ENCODE results near the gene RASAL3.
A peak's percentile ranks its signal among the peaks of the same experiment; 100 is the strongest.

DNA sequence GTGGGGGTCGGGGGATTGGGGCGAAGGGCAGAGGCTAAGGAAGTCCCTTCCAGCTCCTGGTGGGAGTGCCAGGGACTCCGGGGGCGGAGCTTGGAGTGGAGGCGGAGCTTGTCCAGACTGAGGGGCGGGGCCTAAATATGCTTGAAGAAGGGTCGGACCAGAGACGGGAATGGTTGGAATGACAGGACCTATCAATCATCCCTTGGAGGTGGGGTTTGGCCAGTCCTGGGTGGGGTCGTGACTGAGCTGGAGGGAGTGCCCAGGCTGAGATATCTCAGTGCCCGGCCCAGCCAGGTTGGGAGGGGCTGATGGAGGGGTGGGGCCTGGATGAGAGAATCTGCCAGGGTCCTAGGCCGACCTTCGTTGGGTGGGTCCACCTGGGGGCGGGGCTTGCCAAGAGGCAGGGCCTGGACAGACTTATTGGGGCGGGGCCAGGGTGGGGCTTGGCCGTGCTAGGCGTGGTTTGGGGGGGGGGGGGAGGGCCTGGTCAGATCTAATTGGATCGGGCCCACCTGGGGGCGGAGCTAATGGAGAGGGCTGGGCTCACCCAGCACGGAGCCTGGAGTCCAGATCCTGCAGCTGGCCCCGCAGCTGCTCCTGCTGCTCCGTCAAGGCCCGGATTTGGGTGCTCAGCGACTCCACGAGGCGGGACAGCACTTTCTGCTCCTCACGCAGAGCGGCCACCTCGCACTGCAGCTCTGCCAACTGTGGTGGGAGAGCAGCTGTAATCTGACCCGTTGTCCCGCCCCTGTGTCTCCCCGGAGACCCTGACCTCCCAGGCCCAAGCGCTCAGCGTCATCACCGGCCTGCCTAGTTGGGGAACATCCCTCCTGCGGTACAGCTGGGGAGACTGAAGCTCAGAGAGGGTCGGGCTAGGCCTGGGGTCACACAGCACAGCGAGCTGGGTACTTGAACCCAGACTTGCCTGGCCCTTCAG is 12.0 kb downstream of the RASAL3 start:
- TF ChIP-seq, protein P1, sequence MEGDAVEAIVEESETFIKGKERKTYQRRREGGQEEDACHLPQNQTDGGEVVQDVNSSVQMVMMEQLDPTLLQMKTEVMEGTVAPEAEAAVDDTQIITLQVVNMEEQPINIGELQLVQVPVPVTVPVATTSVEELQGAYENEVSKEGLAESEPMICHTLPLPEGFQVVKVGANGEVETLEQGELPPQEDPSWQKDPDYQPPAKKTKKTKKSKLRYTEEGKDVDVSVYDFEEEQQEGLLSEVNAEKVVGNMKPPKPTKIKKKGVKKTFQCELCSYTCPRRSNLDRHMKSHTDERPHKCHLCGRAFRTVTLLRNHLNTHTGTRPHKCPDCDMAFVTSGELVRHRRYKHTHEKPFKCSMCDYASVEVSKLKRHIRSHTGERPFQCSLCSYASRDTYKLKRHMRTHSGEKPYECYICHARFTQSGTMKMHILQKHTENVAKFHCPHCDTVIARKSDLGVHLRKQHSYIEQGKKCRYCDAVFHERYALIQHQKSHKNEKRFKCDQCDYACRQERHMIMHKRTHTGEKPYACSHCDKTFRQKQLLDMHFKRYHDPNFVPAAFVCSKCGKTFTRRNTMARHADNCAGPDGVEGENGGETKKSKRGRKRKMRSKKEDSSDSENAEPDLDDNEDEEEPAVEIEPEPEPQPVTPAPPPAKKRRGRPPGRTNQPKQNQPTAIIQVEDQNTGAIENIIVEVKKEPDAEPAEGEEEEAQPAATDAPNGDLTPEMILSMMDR (IDR thresholded peaks at IDR 0.05; ENCODE audit: low read depth, low read length, missing input control): no peak
- TF ChIP-seq RAD21 (IDR thresholded peaks at IDR 0.05) (no peak), FOXA1 (IDR thresholded peaks at IDR 0.05) (no peak), TAF1 (conservative IDR thresholded peaks at IDR 0.05) (peak; percentile 77), SP1 (IDR thresholded peaks at IDR 0.05) (peak; percentile 30), EGR1 (IDR thresholded peaks at IDR 0.05; ENCODE audit: low read depth in 2 of 2) (no peak)
- TF ChIP-seq, protein P2, sequence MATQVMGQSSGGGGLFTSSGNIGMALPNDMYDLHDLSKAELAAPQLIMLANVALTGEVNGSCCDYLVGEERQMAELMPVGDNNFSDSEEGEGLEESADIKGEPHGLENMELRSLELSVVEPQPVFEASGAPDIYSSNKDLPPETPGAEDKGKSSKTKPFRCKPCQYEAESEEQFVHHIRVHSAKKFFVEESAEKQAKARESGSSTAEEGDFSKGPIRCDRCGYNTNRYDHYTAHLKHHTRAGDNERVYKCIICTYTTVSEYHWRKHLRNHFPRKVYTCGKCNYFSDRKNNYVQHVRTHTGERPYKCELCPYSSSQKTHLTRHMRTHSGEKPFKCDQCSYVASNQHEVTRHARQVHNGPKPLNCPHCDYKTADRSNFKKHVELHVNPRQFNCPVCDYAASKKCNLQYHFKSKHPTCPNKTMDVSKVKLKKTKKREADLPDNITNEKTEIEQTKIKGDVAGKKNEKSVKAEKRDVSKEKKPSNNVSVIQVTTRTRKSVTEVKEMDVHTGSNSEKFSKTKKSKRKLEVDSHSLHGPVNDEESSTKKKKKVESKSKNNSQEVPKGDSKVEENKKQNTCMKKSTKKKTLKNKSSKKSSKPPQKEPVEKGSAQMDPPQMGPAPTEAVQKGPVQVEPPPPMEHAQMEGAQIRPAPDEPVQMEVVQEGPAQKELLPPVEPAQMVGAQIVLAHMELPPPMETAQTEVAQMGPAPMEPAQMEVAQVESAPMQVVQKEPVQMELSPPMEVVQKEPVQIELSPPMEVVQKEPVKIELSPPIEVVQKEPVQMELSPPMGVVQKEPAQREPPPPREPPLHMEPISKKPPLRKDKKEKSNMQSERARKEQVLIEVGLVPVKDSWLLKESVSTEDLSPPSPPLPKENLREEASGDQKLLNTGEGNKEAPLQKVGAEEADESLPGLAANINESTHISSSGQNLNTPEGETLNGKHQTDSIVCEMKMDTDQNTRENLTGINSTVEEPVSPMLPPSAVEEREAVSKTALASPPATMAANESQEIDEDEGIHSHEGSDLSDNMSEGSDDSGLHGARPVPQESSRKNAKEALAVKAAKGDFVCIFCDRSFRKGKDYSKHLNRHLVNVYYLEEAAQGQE (IDR thresholded peaks at IDR 0.05): peak; percentile 69
- TF ChIP-seq, protein P3, sequence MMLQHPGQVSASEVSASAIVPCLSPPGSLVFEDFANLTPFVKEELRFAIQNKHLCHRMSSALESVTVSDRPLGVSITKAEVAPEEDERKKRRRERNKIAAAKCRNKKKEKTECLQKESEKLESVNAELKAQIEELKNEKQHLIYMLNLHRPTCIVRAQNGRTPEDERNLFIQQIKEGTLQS (IDR thresholded peaks at IDR 0.05): no peak
- TF ChIP-seq, protein P4, sequence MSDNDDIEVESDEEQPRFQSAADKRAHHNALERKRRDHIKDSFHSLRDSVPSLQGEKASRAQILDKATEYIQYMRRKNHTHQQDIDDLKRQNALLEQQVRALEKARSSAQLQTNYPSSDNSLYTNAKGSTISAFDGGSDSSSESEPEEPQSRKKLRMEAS (IDR thresholded peaks at IDR 0.05): no peak
